Urothelium cell line (cell line): ENCODE results near the gene NTN4.
"Not testable (repeated sequence)": the region's sequence is repeated elsewhere in the genome, so short reads cannot be mapped to it uniquely, and the experiment has no call there.

Experiments used
- DNase-seq: peaks from one replicate; pipeline ENCODE4 v3.0.0; 2011; ENCODE audit warnings: low spot score, mixed read lengths
- FAIRE-seq: peaks from 2 replicates; lab custom pipeline; 2011; peaks lifted over from hg19 to GRCh38; lab: Jason Lieb, UNC

NTN4 gene

GRCh38 chr12:95759718-95760117, 30.8 kb downstream of the NTN4 start:
- no peak for FAIRE-seq
- no peak for DNase-seq

GRCh38 chr12:95759039-95759438, 31.5 kb downstream of the NTN4 start:
- no peak for DNase-seq
- FAIRE-seq: no peak

- DNase-seq (no peak), FAIRE-seq (no peak)
Measured at GRCh38 chr12:95756362-95756761, 34.2 kb downstream of the NTN4 start.

GRCh38 chr12:95755261-95755865, 35.2 kb downstream of the NTN4 start:
- no peak for DNase-seq
- FAIRE-seq: no peak

GRCh38 chr12:95746062-95746461, 44.5 kb downstream of the NTN4 start:
- FAIRE-seq, DNase-seq: not testable (repeated sequence)

GRCh38 chr12:95742586-95742985, 48.0 kb downstream of the NTN4 start:
- FAIRE-seq (no peak), DNase-seq (no peak)

- FAIRE-seq (no peak), DNase-seq (no peak)
Measured at GRCh38 chr12:95741635-95742034, 48.9 kb downstream of the NTN4 start.

- no peak for FAIRE-seq
- DNase-seq: no peak
Measured at GRCh38 chr12:95740751-95741150, 49.8 kb downstream of the NTN4 start.

- FAIRE-seq (no peak), DNase-seq (no peak)
Measured at GRCh38 chr12:95739561-95740313, 50.8 kb downstream of the NTN4 start.

- DNase-seq (no peak), FAIRE-seq (no peak)
Measured at GRCh38 chr12:95738024-95738611, 52.4 kb downstream of the NTN4 start.

- DNase-seq (no peak), FAIRE-seq (no peak)
Measured at GRCh38 chr12:95736631-95737030, 53.9 kb downstream of the NTN4 start.

GRCh38 chr12:95735728-95736127, 54.8 kb downstream of the NTN4 start:
- DNase-seq, FAIRE-seq: not testable (repeated sequence)

- no peak for FAIRE-seq
Measured at GRCh38 chr12:95733141-95733825, 57.3 kb downstream of the NTN4 start.

GRCh38 chr12:95731519-95731958, 59.0 kb downstream of the NTN4 start:
- no peak for FAIRE-seq
- no peak for DNase-seq

More at GRCh38 chr12:95733141-95733825, 57.3 kb downstream of the NTN4 start:
- peak; percentile 59 for DNase-seq

GRCh38 chr12:95730457-95730856, 60.1 kb downstream of the NTN4 start:
- DNase-seq (no peak), FAIRE-seq (no peak)

- FAIRE-seq (no peak), DNase-seq (no peak)
Measured at GRCh38 chr12:95726903-95727302, 63.7 kb downstream of the NTN4 start.

GRCh38 chr12:95724767-95725166, 65.8 kb downstream of the NTN4 start:
- DNase-seq (no peak), FAIRE-seq (no peak)

GRCh38 chr12:95723693-95724384, 66.7 kb downstream of the NTN4 start:
- FAIRE-seq: no peak
- no peak for DNase-seq

- no peak for DNase-seq
- no peak for FAIRE-seq
Measured at GRCh38 chr12:95721320-95721719, 69.2 kb downstream of the NTN4 start.

GRCh38 chr12:95720146-95720545, 70.4 kb downstream of the NTN4 start:
- no peak for FAIRE-seq
- no peak for DNase-seq

GRCh38 chr12:95718772-95719171, 71.8 kb downstream of the NTN4 start:
- DNase-seq: no peak
- no peak for FAIRE-seq
